MM.1S (cell line): Measurements from ENCODE around the gene PRKAR1B.

Experiments used
- DNase-seq: peaks from one replicate; pipeline ENCODE4 v3.0.0-alpha.2; 2015
- H2AFZ ChIP-seq: fragments of 300-600 bp; sonication (generic); 2 replicates; pipeline ENCODE4 v1.6.0; 2016; ENCODE audit warnings: antibody characterized with exemption, low read length
- H3F3A ChIP-seq: fragments of 300-600 bp; sonication (generic); 2 replicates; pipeline ENCODE4 v1.6.1; 2016; ENCODE audit warnings: mild to moderate bottlenecking, antibody characterized with exemption, low read length, moderate library complexity, mixed read lengths; ENCODE audit not compliant: insufficient read depth
- H3K27ac ChIP-seq: fragments of 300-600 bp; sonication (generic); 2 replicates; pipeline ENCODE4 v1.5.1; 2016; ENCODE audit warnings: mild to moderate bottlenecking, low read length
- H3K27me3 ChIP-seq: fragments of 300-600 bp; sonication (generic); replicated peaks from 2 replicates; pipeline ENCODE4 v1.6.0; 2016; ENCODE audit warnings: low read length; ENCODE audit not compliant: insufficient read depth
- H3K36me3 ChIP-seq: fragments of 300-600 bp; sonication (generic); replicated peaks from 2 replicates; pipeline ENCODE4 v1.6.1; 2016; ENCODE audit warnings: mild to moderate bottlenecking, low read length, mixed read lengths; ENCODE audit not compliant: insufficient read depth
- H3K4me1 ChIP-seq: fragments of 300-600 bp; sonication (generic); 2 replicates; pipeline ENCODE4 v1.6.1; 2016; ENCODE audit warnings: low read length, mixed read lengths
- H3K4me2 ChIP-seq: fragments of 300-600 bp; sonication (generic); 2 replicates; pipeline ENCODE4 v1.6.0; 2016; ENCODE audit warnings: low read depth, low read length
- H3K4me3 ChIP-seq: fragments of 300-600 bp; sonication (generic); 2 replicates; pipeline ENCODE4 v1.5.1; 2016; ENCODE audit warnings: low read length, mixed read lengths
- H3K79me2 ChIP-seq: fragments of 300-600 bp; sonication (generic); 2 replicates; pipeline ENCODE4 v1.6.1; 2016; ENCODE audit warnings: mixed run types, low read length, mixed read lengths
- H3K9ac ChIP-seq: fragments of 300-600 bp; sonication (generic); 2 replicates; pipeline ENCODE4 v1.6.1; 2016; ENCODE audit warnings: low read length, mixed read lengths
- H3K9me2 ChIP-seq: fragments of 300-600 bp; sonication (generic); replicated peaks from 2 replicates; pipeline ENCODE4 v1.6.1; 2016; ENCODE audit warnings: mild to moderate bottlenecking, low read length, mixed read lengths; ENCODE audit not compliant: insufficient read depth
- H3K9me3 ChIP-seq: fragments of 300-600 bp; sonication (generic); replicated peaks from 2 replicates; pipeline ENCODE4 v1.6.1; 2016; ENCODE audit warnings: mild to moderate bottlenecking, low read length, mixed read lengths; ENCODE audit not compliant: insufficient read depth
- H4K20me1 ChIP-seq: fragments of 300-600 bp; sonication (generic); 2 replicates; pipeline ENCODE4 v1.6.1; 2016; ENCODE audit warnings: mild to moderate bottlenecking, low read length, moderate library complexity, mixed read lengths; ENCODE audit not compliant: insufficient read depth
- CTCF ChIP-seq: fragments of 300-600 bp; sonication (generic); IDR thresholded peaks from 2 replicates; pipeline ENCODE4 v1.5.1; 2016; ENCODE audit warnings: antibody characterized with exemption, low read length, mixed read lengths
- EZH2 ChIP-seq: fragments of 300-600 bp; sonication (generic); optimal IDR thresholded peaks from 2 replicates; pipeline ENCODE3; 2017; ENCODE audit warnings: low read depth, mild to moderate bottlenecking, antibody characterized with exemption, low read length, mixed read lengths
- EZH2phosphoT487 ChIP-seq: fragments of 300-600 bp; sonication (generic); IDR thresholded peaks from 2 replicates; pipeline ENCODE4 v1.6.1; 2018; ENCODE audit warnings: antibody characterized with exemption, low read length

Gene PRKAR1B

GRCh38 chr7:772005-772294 is 44.9 kb upstream of the PRKAR1B start:
- no peaks in the 10 kb centered on the region for H3K36me3 ChIP-seq
- no peaks in the 10 kb centered on the region for H4K20me1 ChIP-seq
- H3K27ac ChIP-seq, result no peak overlapping the region

GRCh38 chr7:771234-772004 is 44.3 kb upstream of the PRKAR1B start:
- Histone ChIP-seq H3K9ac (no peak overlapping the region), H3K4me1 (no peaks in the 10 kb centered on the region), H3K4me2 (no peak overlapping the region), H3K79me2 (no peaks in the 10 kb centered on the region), H3K27ac (no peak overlapping the region), H3K36me3 (no peaks in the 10 kb centered on the region), H2AFZ (no peak overlapping the region), H3K4me3 (no peak overlapping the region), H3K27me3 (no peaks in the 10 kb centered on the region), H3F3A (no peaks in the 10 kb centered on the region), H4K20me1 (no peaks in the 10 kb centered on the region), H3K9me2 (no peaks in the 10 kb centered on the region), H3K9me3 (no peaks in the 10 kb centered on the region)
- DNase-seq, result no peak
- no peak for TF ChIP-seq CTCF
- no peak for TF ChIP-seq EZH2phosphoT487
- no peak for TF ChIP-seq EZH2

More at GRCh38 chr7:772005-772294, 44.9 kb upstream of the PRKAR1B start:
- H3K27me3 ChIP-seq, result no peaks in the 10 kb centered on the region
- no peak overlapping the region for H3K9ac ChIP-seq
- no peak for TF ChIP-seq EZH2
- no peak for TF ChIP-seq CTCF
- no peak for TF ChIP-seq EZH2phosphoT487
- H3F3A ChIP-seq, result no peaks in the 10 kb centered on the region
- no peak overlapping the region for H3K4me2 ChIP-seq
- no peak for DNase-seq
- H3K9me3 ChIP-seq, result no peaks in the 10 kb centered on the region
- H3K4me1 ChIP-seq, result no peaks in the 10 kb centered on the region
- no peaks in the 10 kb centered on the region for H3K79me2 ChIP-seq
- no peak overlapping the region for H2AFZ ChIP-seq
- no peak overlapping the region for H3K4me3 ChIP-seq
- no peaks in the 10 kb centered on the region for H3K9me2 ChIP-seq

DNA sequence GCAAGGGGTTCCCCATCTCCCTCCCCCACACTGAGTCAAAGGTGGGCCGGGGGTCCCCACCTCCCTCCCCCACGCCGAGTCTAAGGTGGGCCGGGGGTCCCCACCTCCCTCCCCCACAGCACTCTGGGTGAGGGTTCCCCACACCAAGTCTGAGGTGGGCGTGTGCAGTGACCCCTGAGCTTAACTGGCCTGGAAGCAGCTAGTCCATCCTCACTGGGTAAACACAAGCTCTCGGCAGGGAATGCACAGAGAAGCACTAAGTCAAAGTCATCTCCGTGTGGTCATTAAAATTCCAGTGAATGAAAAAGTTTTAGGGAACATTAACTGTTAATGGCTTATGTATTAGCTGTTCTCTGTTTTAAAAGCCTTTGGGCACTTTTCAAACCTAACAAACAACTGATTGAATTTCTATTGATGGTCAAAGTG is 43.7 kb upstream of the PRKAR1B start:
- no peaks in the 10 kb centered on the region for H3K27me3 ChIP-seq
- no peaks in the 10 kb centered on the region for H3K79me2 ChIP-seq
- no peak overlapping the region for H3K9ac ChIP-seq
- no peak overlapping the region for H3K4me2 ChIP-seq
- H3K4me3 ChIP-seq, result no peak overlapping the region
- no peaks in the 10 kb centered on the region for H3F3A ChIP-seq
- H3K9me3 ChIP-seq, result no peaks in the 10 kb centered on the region
- H3K27ac ChIP-seq, result no peak overlapping the region
- no peak overlapping the region for H2AFZ ChIP-seq
- no peaks in the 10 kb centered on the region for H3K36me3 ChIP-seq
- no peaks in the 10 kb centered on the region for H4K20me1 ChIP-seq
- H3K9me2 ChIP-seq, result no peaks in the 10 kb centered on the region
- TF ChIP-seq EZH2phosphoT487, result no peak
- no peak for TF ChIP-seq EZH2
- no peak for TF ChIP-seq CTCF
- no peaks in the 10 kb centered on the region for H3K4me1 ChIP-seq
- DNase-seq, result no peak
